Hepatocyte (in vitro differentiated cells): ENCODE data around the gene STIMATE. TPM values are rescaled to one million over a fixed set of nuclear protein-coding genes. Genes with fewer than 3 reads are reported as not detected.

Experiments
- DNase-seq: peaks from one replicate; pipeline ENCODE4 v3.0.0-alpha.2; 2016; ENCODE audit warnings: low spot score
- H2AFZ ChIP-seq: fragments of 200-600 bp; sonication (generic); 2 replicates; pipeline ENCODE4 v1.6.0; 2016; ENCODE audit warnings: antibody characterized with exemption, mild to moderate bottlenecking
- H3K27ac ChIP-seq: fragments of 200-600 bp; sonication (generic); 2 replicates; pipeline ENCODE4 v1.5.1; 2016; ENCODE audit warnings: mild to moderate bottlenecking
- H3K27me3 ChIP-seq: fragments of 200-600 bp; sonication (generic); 2 replicates; pipeline ENCODE4 v1.6.1; 2016
- H3K36me3 ChIP-seq: fragments of 200-600 bp; sonication (generic); replicated peaks from 2 replicates; pipeline ENCODE4 v1.5.1; 2016; ENCODE audit warnings: low read depth; ENCODE audit not compliant: insufficient read depth
- H3K4me1 ChIP-seq: fragments of 200-600 bp; sonication (generic); 2 replicates; pipeline ENCODE4 v1.5.1; 2016; ENCODE audit warnings: mild to moderate bottlenecking, moderate library complexity; ENCODE audit not compliant: insufficient read depth
- H3K4me2 ChIP-seq: fragments of 200-600 bp; sonication (generic); 2 replicates; pipeline ENCODE4 v1.6.0; 2016
- H3K4me3 ChIP-seq: fragments of 200-600 bp; sonication (generic); 2 replicates; pipeline ENCODE4 v1.5.1; 2016; ENCODE audit warnings: mild to moderate bottlenecking
- H3K79me2 ChIP-seq: fragments of 200-600 bp; sonication (generic); 2 replicates; pipeline ENCODE4 v1.6.0; 2017; ENCODE audit warnings: mild to moderate bottlenecking
- H3K9me2 ChIP-seq: fragments of 200-600 bp; sonication (generic); replicated peaks from 2 replicates; pipeline ENCODE4 v1.6.0; 2017; ENCODE audit warnings: mild to moderate bottlenecking; ENCODE audit not compliant: insufficient read depth
- H3K9me3 ChIP-seq: fragments of 200-600 bp; sonication (generic); 2 replicates; pipeline ENCODE4 v1.5.1; 2016; ENCODE audit warnings: low read depth, mild to moderate bottlenecking
- H4K20me1 ChIP-seq: fragments of 200-600 bp; sonication (generic); 2 replicates; pipeline ENCODE4 v1.6.0; 2016; ENCODE audit warnings: mild to moderate bottlenecking; ENCODE audit not compliant: insufficient read depth, poor library complexity, severe bottlenecking
- CTCF ChIP-seq: fragments of 200-600 bp; sonication (generic); IDR thresholded peaks from 2 replicates; pipeline ENCODE4 v1.5.1; 2016; ENCODE audit warnings: antibody characterized with exemption, mild to moderate bottlenecking; ENCODE audit not compliant: poor library complexity
- EZH2 ChIP-seq: fragments of 200-600 bp; sonication (generic); IDR thresholded peaks from 2 replicates; pipeline ENCODE4 v1.6.1; 2016; ENCODE audit warnings: antibody characterized with exemption, mild to moderate bottlenecking, borderline replicate concordance
- EZH2phosphoT487 ChIP-seq: fragments of 200-600 bp; sonication (generic); IDR thresholded peaks from one replicate; pipeline ENCODE4 v1.6.1; 2018; ENCODE audit warnings: antibody characterized with exemption, mild to moderate bottlenecking, low read depth, moderate library complexity; ENCODE audit not compliant: unreplicated experiment, severe bottlenecking
- WGBS: methylation state at CpG from one replicate; pipeline ENCODE4 v1.1.6; 2016; ENCODE audit warnings: low lambda C conversion rate; ENCODE audit errors: missing lambda C conversion rate; 5-methylcytosine and 5-hydroxymethylcytosine counted together
- polyA plus RNA-seq: library from polyadenylated mRNA; unstranded; fragments of >200 nt; fragmentation: Nextera tagmentation; extraction: Ambion mirVana; gene quantifications from 2 replicates; pipeline ENCODE4 v1.2.1, GENCODE V29; 2016
- total RNA-seq: library from RNA; depleted of rRNA; stranded (reverse); fragments of >200 nt; gene quantifications from 2 replicates; pipeline ENCODE4 v1.2.3, GENCODE V29; 2014

Gene STIMATE
- total and polyA plus RNA-seq, 2 experiments from 2014 or later, result 14.5 to 20.4 TPM

GRCh38 chr3:52852419-52852818 lies 44.9 kb downstream of the STIMATE start:
- WGBS, result 93% methylated on average over 2 of the region's 2 CpGs
- Histone ChIP-seq H3K36me3 (no peaks in the 10 kb centered on the region), H3K79me2 (no peaks in the 10 kb centered on the region), H3K27ac (no peak overlapping the region), H3K27me3 (no peaks in the 10 kb centered on the region), H3K4me2 (no peak overlapping the region), H4K20me1 (no peaks in the 10 kb centered on the region), H3K9me2 (no peaks in the 10 kb centered on the region), H3K4me3 (no peak overlapping the region), H2AFZ (no peak overlapping the region), H3K9me3 (no peaks in the 10 kb centered on the region), H3K4me1 (no peaks in the 10 kb centered on the region)
- no peak for DNase-seq
- TF ChIP-seq EZH2phosphoT487 (no peak), EZH2 (no peak), CTCF (no peak)

GRCh38 chr3:52851348-52851747 lies 46.0 kb downstream of the STIMATE start:
- peak; percentile 70 for DNase-seq
- H3K4me3 ChIP-seq, result no peak overlapping the region
- no peaks in the 10 kb centered on the region for H3K79me2 ChIP-seq
- H3K9me3 ChIP-seq, result no peaks in the 10 kb centered on the region
- no peaks in the 10 kb centered on the region for H3K9me2 ChIP-seq
- H4K20me1 ChIP-seq, result no peaks in the 10 kb centered on the region
- H3K27me3 ChIP-seq, result no peaks in the 10 kb centered on the region
- H3K27ac ChIP-seq, result no peak overlapping the region
- H2AFZ ChIP-seq, result no peak overlapping the region
- no peak overlapping the region for H3K4me2 ChIP-seq
- WGBS, result 53% methylated on average over 3 of the region's 3 CpGs
- no peaks in the 10 kb centered on the region for H3K4me1 ChIP-seq
- TF ChIP-seq CTCF, result peak; percentile 48
- TF ChIP-seq EZH2, result no peak
- H3K36me3 ChIP-seq, result no peaks in the 10 kb centered on the region

GRCh38 chr3:52849656-52850055 lies 47.7 kb downstream of the STIMATE start:
- no peaks in the 10 kb centered on the region for H3K9me3 ChIP-seq
- no peaks in the 10 kb centered on the region for H4K20me1 ChIP-seq
- no peaks in the 10 kb centered on the region for H3K36me3 ChIP-seq
- no peak overlapping the region for H3K4me2 ChIP-seq
- no peaks in the 10 kb centered on the region for H3K4me1 ChIP-seq
- H2AFZ ChIP-seq, result no peak overlapping the region
- H3K4me3 ChIP-seq, result no peak overlapping the region
- TF ChIP-seq CTCF (no peak), EZH2phosphoT487 (no peak), EZH2 (no peak)
- WGBS, result 99% methylated on average over 15 of the region's 15 CpGs
- H3K9me2 ChIP-seq, result no peaks in the 10 kb centered on the region
- H3K27ac ChIP-seq, result no peak overlapping the region
- no peak for DNase-seq
- H3K27me3 ChIP-seq, result no peaks in the 10 kb centered on the region
- no peaks in the 10 kb centered on the region for H3K79me2 ChIP-seq

- WGBS, result 74% methylated on average over 7 of the region's 7 CpGs
- TF ChIP-seq EZH2phosphoT487 (no peak), EZH2 (no peak), CTCF (no peak)
- Histone ChIP-seq H3K4me1 (no peaks in the 10 kb centered on the region), H3K9me3 (no peaks in the 10 kb centered on the region), H3K4me3 (no peak overlapping the region), H4K20me1 (no peaks in the 10 kb centered on the region), H3K9me2 (no peaks in the 10 kb centered on the region), H3K27ac (no peak overlapping the region), H3K27me3 (no peaks in the 10 kb centered on the region), H3K4me2 (no peak overlapping the region), H3K79me2 (no peaks in the 10 kb centered on the region), H3K36me3 (no peaks in the 10 kb centered on the region), H2AFZ (no peak overlapping the region)
- no peak for DNase-seq
Observed at GRCh38 chr3:52848617-52849016, 48.7 kb downstream of the STIMATE start.
